ENCODE data around the gene CAB39. TPM values are rescaled to one million over a fixed set of nuclear protein-coding genes. Genes with fewer than 3 reads are reported as not detected.

Gene CAB39
- total and polyA plus RNA-seq, 2 of the 8 experiments (the other 6 are each of a cell fraction or from before 2014, with no cell fraction given), result 16.4 to 50.5 TPM

GRCh38 chr2:230674966-230675672 lies 37.5 kb upstream of the CAB39 start:
- no peak for TF ChIP-seq EP300 (IDR thresholded peaks at IDR 0.05; ENCODE audit: borderline replicate concordance in 1 of 2, low read depth in 2 of 2, low read length in 2 of 2)
- TF ChIP-seq USF2 (IDR thresholded peaks at IDR 0.05; ENCODE audit: low read length), result no peak
- POLR2A ChIA-PET (ENCODE audit: partially characterized antibody), result no interaction called here

More at GRCh38 chr2:230674966-230675672, 37.5 kb upstream of the CAB39 start:
- Histone ChIP-seq H3K36me3 (ENCODE audit: control insufficient read depth in 2 of 4, insufficient read depth in 4 of 4, low read length in 3 of 4) (no peaks in the 10 kb centered on the region), H2BK20ac (ENCODE audit: low read length) (no peak overlapping the region), H3K9ac (replicated peaks in 1 of 4; ENCODE audit: extremely low read depth in 1 of 4, low read depth in 3 of 4, low read length in 3 of 4) (no peak overlapping the region), H4K8ac (ENCODE audit: extremely low read depth, insufficient read depth, low read length) (no peak overlapping the region), H2BK12ac (ENCODE audit: low read depth, low read length) (no peak overlapping the region), H2BK120ac (replicated peaks; ENCODE audit: low read depth, low read length) (no peak overlapping the region), H3K4me1 (replicated peaks in 1 of 4; ENCODE audit: control insufficient read depth in 3 of 4, insufficient read depth in 4 of 4, low read length in 3 of 4) (no peaks in the 10 kb centered on the region), H3K27ac (ENCODE audit: low read depth, low read length) (no peak overlapping the region), H3K79me2 (ENCODE audit: control insufficient read depth in 1 of 2, insufficient read depth in 2 of 2, low read length in 2 of 2) (no peaks in the 10 kb centered on the region), H3K4me3 (ENCODE audit: extremely low read depth in 1 of 4, insufficient read depth in 2 of 4, low read depth in 3 of 4, low read length in 4 of 4) (no peak overlapping the region), H2AFZ (ENCODE audit: low read length) (no peak overlapping the region), H3K23me2 (ENCODE audit: low read depth, low read length) (no peaks in the 10 kb centered on the region), H4K5ac (ENCODE audit: insufficient read length, low read depth, low read length) (no peak overlapping the region), H3K18ac (ENCODE audit: extremely low read depth, low read length) (no peak overlapping the region), H2BK15ac (ENCODE audit: low read length) (no peak overlapping the region), H3K4ac (replicated peaks; ENCODE audit: insufficient read length, low read depth, low read length) (peak overlapping the region; percentile 75), H3K79me1 (ENCODE audit: low read depth, low read length) (no peaks in the 10 kb centered on the region), H3K14ac (ENCODE audit: insufficient read length) (no peak overlapping the region), H4K20me1 (replicated peaks in 1 of 2; ENCODE audit: control insufficient read depth in 1 of 2, insufficient read depth in 2 of 2, low read length in 2 of 2) (no peaks in the 10 kb centered on the region), H3K4me2 (ENCODE audit: insufficient read depth in 1 of 2, low read depth in 2 of 2, low read length in 2 of 2) (no peak overlapping the region), H3K27me3 (replicated peaks in 1 of 4; ENCODE audit: control insufficient read depth in 3 of 4, extremely low read depth in 1 of 4, insufficient read depth in 3 of 4, low read length in 3 of 4) (no peaks in the 10 kb centered on the region), H3K23ac (ENCODE audit: insufficient read length) (no peak overlapping the region), H2BK5ac (ENCODE audit: low read depth, low read length) (no peak overlapping the region), H3K56ac (replicated peaks; ENCODE audit: insufficient read length, low read depth, low read length) (no peak overlapping the region), H2AK5ac (ENCODE audit: low read depth, low read length) (no peak overlapping the region), H4K91ac (replicated peaks; ENCODE audit: insufficient read length, low read length) (no peak overlapping the region), H3K9me3 (ENCODE audit: insufficient read depth in 2 of 2, low read depth in 1 of 2, low read length in 1 of 2) (peaks cover 0 to 5% of the 10 kb centered on the region in 2 experiments; a peak in 1 of 4 replicates)
- FAIRE-seq, result no peak
- WGBS, 2 experiments (ENCODE audit: extremely low coverage in 1 of 2, insufficient coverage in 1 of 2, insufficient read length in 1 of 2, insufficient replicate concordance in 2 of 2, low coverage in 1 of 2, low lambda C conversion rate in 2 of 2, missing lambda C conversion rate in 1 of 2), result 82% methylated on average over 5 of the region's 5 CpGs; no CpG with 5 or more reads in 1 of the 2 experiments
- no peak for DNase-seq (ENCODE audit: low read depth in 1 of 2, low spot score in 2 of 2)
- CTCF ChIA-PET (ENCODE audit: partially characterized antibody), result interaction anchor here (1.2 to 1.5 kb wide), 3 partner anchors 34 to 47 kb away, joined by 3 to 4 read pairs (median 3); partner anchors contain the start of gene CAB39

Measured in H1 (cell line).